HUES48 (cell line): ENCODE data around the gene METRN.
"Not testable (repeated sequence)": the region's sequence is repeated elsewhere in the genome, so short reads cannot be mapped to it uniquely, and the experiment has no call there.

Source experiments
- H3K27ac ChIP-seq: one replicate; pipeline ENCODE4 v1.7.0; 2013; ENCODE audit warnings: low read depth, low read length, inconsistent platforms
- H3K27me3 ChIP-seq: 2 replicates; pipeline ENCODE4 v1.6.1; 2013; ENCODE audit warnings: mild to moderate bottlenecking, low read length; ENCODE audit not compliant: control insufficient read depth, insufficient read depth
- H3K36me3 ChIP-seq: 2 replicates; pipeline ENCODE4 v1.6.1; 2013; ENCODE audit warnings: low read length; ENCODE audit not compliant: control insufficient read depth, insufficient read depth
- H3K4me1 ChIP-seq: 2 replicates; pipeline ENCODE4 v1.6.1; 2013; ENCODE audit warnings: mild to moderate bottlenecking, low read length; ENCODE audit not compliant: control insufficient read depth, insufficient read depth
- H3K4me3 ChIP-seq: 2 replicates; pipeline ENCODE4 v1.5.1; 2013; ENCODE audit warnings: mild to moderate bottlenecking, low read depth, low read length
- H3K9ac ChIP-seq: 2 replicates; pipeline ENCODE4 v1.6.1; 2013; ENCODE audit warnings: mild to moderate bottlenecking, low read depth, low read length, moderate library complexity
- H3K9me3 ChIP-seq: 2 replicates; pipeline ENCODE4 v1.6.1; 2013; ENCODE audit warnings: low read length; ENCODE audit not compliant: control insufficient read depth, insufficient read depth

The METRN gene

GRCh38 chr16:734981-735881, 20.3 kb downstream of the METRN start:
- Histone ChIP-seq H3K4me1 (no peaks in the 10 kb centered on the region), H3K9ac (no peak overlapping the region), H3K4me3 (no peak overlapping the region), H3K27me3 (no peaks in the 10 kb centered on the region), H3K27ac (no peak overlapping the region), H3K9me3 (no peaks in the 10 kb centered on the region), H3K36me3 (peaks cover 46% of the 10 kb centered on the region)

DNA sequence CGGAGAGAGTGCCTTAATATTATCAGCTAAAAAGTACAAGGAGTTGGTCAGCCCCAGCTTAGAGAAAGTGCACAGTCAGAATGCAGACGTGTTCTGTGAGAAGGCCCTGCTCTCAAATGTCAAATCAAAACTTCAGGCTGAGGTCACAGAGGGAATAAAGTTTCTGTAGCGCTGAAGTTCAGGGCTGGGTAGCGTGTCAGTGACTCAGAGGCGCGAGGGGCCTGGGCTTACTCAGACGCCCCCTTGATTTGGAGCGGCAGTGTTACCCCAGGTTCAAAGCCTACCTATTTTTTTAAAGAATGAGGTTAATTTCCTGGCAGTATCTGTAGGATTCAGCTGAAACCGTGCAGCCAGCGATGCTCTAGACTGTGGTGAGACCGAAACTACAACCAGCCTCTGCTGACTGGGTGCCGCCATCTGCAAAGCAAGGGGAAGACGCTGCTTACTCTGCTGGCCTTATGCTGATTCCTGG, 21.1 kb downstream of the METRN start:
- Histone ChIP-seq H3K27ac (no peak overlapping the region), H3K4me1 (no peaks in the 10 kb centered on the region), H3K4me3 (no peak overlapping the region), H3K36me3 (peaks cover 39% of the 10 kb centered on the region), H3K27me3 (no peaks in the 10 kb centered on the region), H3K9me3 (no peaks in the 10 kb centered on the region), H3K9ac (no peak overlapping the region)

GRCh38 chr16:736936-737481, 22.1 kb downstream of the METRN start:
- H3K4me3 ChIP-seq = no peak overlapping the region
- H3K36me3 ChIP-seq = peaks cover 34% of the 10 kb centered on the region

GRCh38 chr16:739560-740458, 24.9 kb downstream of the METRN start:
- H3K9me3 ChIP-seq = no peaks in the 10 kb centered on the region
- H3K27me3 ChIP-seq = no peaks in the 10 kb centered on the region
- H3K4me1 ChIP-seq = no peaks in the 10 kb centered on the region
- H3K36me3 ChIP-seq = peaks cover 23% of the 10 kb centered on the region
- peak overlapping the region; percentile 83 for H3K4me3 ChIP-seq
- H3K27ac ChIP-seq = no peak overlapping the region
- H3K9ac ChIP-seq = peak overlapping the region; percentile 71; the same call in 1 of the 2 replicates

More at GRCh38 chr16:736936-737481, 22.1 kb downstream of the METRN start:
- Histone ChIP-seq H3K27me3 (no peaks in the 10 kb centered on the region), H3K9me3 (no peaks in the 10 kb centered on the region), H3K27ac (no peak overlapping the region), H3K4me1 (no peaks in the 10 kb centered on the region), H3K9ac (no peak overlapping the region)

DNA sequence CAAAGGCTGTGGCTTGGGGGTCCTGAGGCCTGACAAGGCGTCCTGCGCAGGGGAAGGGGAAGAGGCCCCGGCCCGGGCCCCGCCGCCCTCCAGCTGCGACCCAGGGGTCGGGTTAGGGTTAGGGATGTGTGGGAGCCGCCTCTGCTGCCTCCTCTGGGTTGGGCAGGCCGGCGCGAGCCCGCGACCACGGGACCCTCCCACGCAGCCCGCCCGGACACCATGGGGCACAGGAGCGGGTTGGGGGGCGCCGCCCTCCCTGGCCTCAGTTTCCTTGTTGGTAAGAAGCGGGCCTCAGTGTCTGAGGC, 25.5 kb downstream of the METRN start:
- Histone ChIP-seq H3K9me3 (no peaks in the 10 kb centered on the region), H3K27me3 (no peaks in the 10 kb centered on the region), H3K27ac (peak overlapping the region; percentile 64), H3K4me3 (peak overlapping the region; percentile 83), H3K36me3 (peaks cover 23% of the 10 kb centered on the region), H3K4me1 (no peaks in the 10 kb centered on the region), H3K9ac (peak overlapping the region; percentile 71; the same call in 1 of the 2 replicates)

GRCh38 chr16:740764-741505, 26.0 kb downstream of the METRN start, which contains the start of gene CIAO3:
TSS of gene CIAO3 (minus strand) at chr16:740997. CDS start at chr16:740985, 12 bp downstream.
- peak within 1 kb of the TSS; percentile 87 for H3K9ac ChIP-seq
- peak within 1 kb of the TSS; percentile 83 for H3K4me3 ChIP-seq
- H3K27ac ChIP-seq = peak within 1 kb of the TSS; percentile 64
- H3K27me3 ChIP-seq = no peaks in the 10 kb centered on the region
- H3K9me3 ChIP-seq = no peaks in the 10 kb centered on the region
- peaks cover 20% of the 10 kb centered on the region for H3K36me3 ChIP-seq
- H3K4me1 ChIP-seq = no peaks in the 10 kb centered on the region

GRCh38 chr16:741986-742629, 27.2 kb downstream of the METRN start:
- H3K9me3 ChIP-seq = no peaks in the 10 kb centered on the region
- H3K4me3 ChIP-seq = no peak overlapping the region
- H3K27me3 ChIP-seq = no peaks in the 10 kb centered on the region
- H3K4me1 ChIP-seq = no peaks in the 10 kb centered on the region
- no peak overlapping the region for H3K9ac ChIP-seq
- H3K27ac ChIP-seq = no peak overlapping the region
- peaks cover 8% of the 10 kb centered on the region; the same call in 1 of the 2 replicates for H3K36me3 ChIP-seq

DNA sequence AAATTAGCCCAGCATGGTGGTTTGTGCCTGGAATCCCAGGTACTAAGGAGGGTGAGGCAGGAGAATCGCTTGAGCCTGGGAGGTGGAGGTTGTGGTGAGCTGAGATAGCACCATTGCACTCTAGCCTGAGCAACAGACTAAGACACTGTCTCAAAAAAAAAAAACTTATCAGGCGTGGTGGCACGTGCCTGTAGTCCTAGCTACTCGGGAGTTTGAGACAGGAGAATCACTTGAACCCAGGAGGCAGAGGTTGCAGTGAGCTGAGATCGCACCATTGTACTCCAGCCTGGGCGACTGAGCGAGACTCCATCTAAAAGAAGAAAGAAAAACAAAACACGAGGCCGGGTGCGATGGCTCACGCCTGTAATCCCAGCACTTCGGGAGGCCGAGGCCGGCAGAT, 28.0 kb downstream of the METRN start:
- not testable (repeated sequence) for H3K9me3 ChIP-seq, H3K4me3 ChIP-seq, H3K9ac ChIP-seq, H3K27me3 ChIP-seq, H3K36me3 ChIP-seq, H3K27ac ChIP-seq, H3K4me1 ChIP-seq

- no peaks in the 10 kb centered on the region for H3K27me3 ChIP-seq
- no peak overlapping the region for H3K27ac ChIP-seq
- H3K4me3 ChIP-seq = no peak overlapping the region
- H3K36me3 ChIP-seq = no peaks in the 10 kb centered on the region
- H3K9me3 ChIP-seq = no peaks in the 10 kb centered on the region
- no peaks in the 10 kb centered on the region for H3K4me1 ChIP-seq
- H3K9ac ChIP-seq = no peak overlapping the region
These were observed 29.0 kb downstream of the METRN start for GRCh38 chr16:743794-744500.
